DND-41 (cell line): ENCODE results near the gene SHROOM2.

Experiments
- CTCF ChIP-seq: IDR thresholded peaks from 2 replicates; pipeline ENCODE4 v1.5.1; 2012; ENCODE audit warnings: borderline replicate concordance, low read length, moderate library complexity, mild to moderate bottlenecking; ENCODE audit not compliant: poor library complexity, severe bottlenecking; ENCODE audit errors: extremely low read depth
- EZH2 ChIP-seq: IDR thresholded peaks from 3 replicates; pipeline ENCODE4 v1.6.1; 2012; ENCODE audit warnings: borderline replicate concordance, low read depth, mild to moderate bottlenecking, moderate library complexity, low read length, inconsistent platforms; ENCODE audit not compliant: severe bottlenecking

- no peak for TF ChIP-seq CTCF
- TF ChIP-seq EZH2: no peak
Observed at GRCh38 chrX:9953396-9953795, 167.2 kb downstream of the SHROOM2 start.
